ENCODE data around the gene ACTL8. TPM values are rescaled to one million over a fixed set of nuclear protein-coding genes. Genes with fewer than 3 reads are reported as not detected.

ACTL8 gene
- polyA plus RNA-seq, 1 donor (not counting 4 experiments of a cell fraction or from before 2014, with no cell fraction given), result not detected

DNA sequence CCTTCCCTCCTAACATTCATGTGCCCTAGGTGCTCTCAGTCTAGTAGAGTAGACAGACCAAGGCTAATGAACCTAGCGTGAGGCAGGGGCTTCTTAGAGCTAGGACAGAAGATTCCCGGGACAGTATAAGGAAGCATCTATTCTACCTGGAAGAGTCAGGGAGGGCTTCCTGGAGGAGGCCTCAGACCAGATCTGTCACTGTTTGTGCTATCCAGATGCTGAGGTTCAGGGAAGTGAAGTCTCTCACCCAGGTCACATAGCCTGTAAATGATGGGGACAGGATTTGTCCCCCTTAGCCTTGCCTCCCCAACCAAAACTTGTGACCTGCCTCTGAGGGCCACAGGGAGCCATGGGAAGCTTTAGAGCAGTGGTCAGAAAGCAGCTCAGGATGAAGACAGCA is 20.7 kb downstream of the ACTL8 start:
- no peaks in the 10 kb centered on the region for H3K79me2 ChIP-seq (ENCODE audit: control insufficient read depth, insufficient read depth, low read length)
- H3K9me1 ChIP-seq (ENCODE audit: control insufficient read depth, extremely low read depth, insufficient read depth, low read length), result no peaks in the 10 kb centered on the region
- H3K36me3 ChIP-seq (ENCODE audit: control insufficient read depth in 2 of 2, extremely low read depth in 1 of 2, insufficient read depth in 2 of 2, low read length in 2 of 2), result no peaks in the 10 kb centered on the region
- H3K4me1 ChIP-seq (ENCODE audit: control insufficient read depth, extremely low read depth, insufficient read depth, low read length), result no peaks in the 10 kb centered on the region
- no peak overlapping the region for H3K4me2 ChIP-seq (ENCODE audit: control insufficient read depth, extremely low read depth, insufficient read depth, low read depth, low read length)
- H3K4me3 ChIP-seq (ENCODE audit: control insufficient read depth in 2 of 3, extremely low read depth in 1 of 3, insufficient read depth in 2 of 3, low read depth in 1 of 3, low read length in 3 of 3), result no peak overlapping the region
- FAIRE-seq (no peak), DNase-seq (ENCODE audit: low read depth, low spot score) (no peak)
- TF ChIP-seq EZH2 (IDR thresholded peaks at IDR 0.05; ENCODE audit: low read length), result no peak
- TF ChIP-seq, protein P1, sequence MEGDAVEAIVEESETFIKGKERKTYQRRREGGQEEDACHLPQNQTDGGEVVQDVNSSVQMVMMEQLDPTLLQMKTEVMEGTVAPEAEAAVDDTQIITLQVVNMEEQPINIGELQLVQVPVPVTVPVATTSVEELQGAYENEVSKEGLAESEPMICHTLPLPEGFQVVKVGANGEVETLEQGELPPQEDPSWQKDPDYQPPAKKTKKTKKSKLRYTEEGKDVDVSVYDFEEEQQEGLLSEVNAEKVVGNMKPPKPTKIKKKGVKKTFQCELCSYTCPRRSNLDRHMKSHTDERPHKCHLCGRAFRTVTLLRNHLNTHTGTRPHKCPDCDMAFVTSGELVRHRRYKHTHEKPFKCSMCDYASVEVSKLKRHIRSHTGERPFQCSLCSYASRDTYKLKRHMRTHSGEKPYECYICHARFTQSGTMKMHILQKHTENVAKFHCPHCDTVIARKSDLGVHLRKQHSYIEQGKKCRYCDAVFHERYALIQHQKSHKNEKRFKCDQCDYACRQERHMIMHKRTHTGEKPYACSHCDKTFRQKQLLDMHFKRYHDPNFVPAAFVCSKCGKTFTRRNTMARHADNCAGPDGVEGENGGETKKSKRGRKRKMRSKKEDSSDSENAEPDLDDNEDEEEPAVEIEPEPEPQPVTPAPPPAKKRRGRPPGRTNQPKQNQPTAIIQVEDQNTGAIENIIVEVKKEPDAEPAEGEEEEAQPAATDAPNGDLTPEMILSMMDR (optimal IDR thresholded peaks at IDR 0.05 in 1 of 3, IDR thresholded peaks at IDR 0.05 in 1 of 3, conservative IDR thresholded peaks at IDR 0.05 in 1 of 3; ENCODE audit: extremely low read depth in 1 of 3, insufficient read depth in 2 of 3, low read length in 3 of 3), result no peak
- H3K9me3 ChIP-seq (ENCODE audit: control insufficient read depth, low read depth, low read length), result no peaks in the 10 kb centered on the region
- H4K20me1 ChIP-seq (ENCODE audit: control insufficient read depth, extremely low read depth, insufficient read depth, low read length), result no peaks in the 10 kb centered on the region
- H3K9ac ChIP-seq (ENCODE audit: control insufficient read depth, extremely low read depth, insufficient read depth, low read length), result no peak overlapping the region
- no peaks in the 10 kb centered on the region for H3K27me3 ChIP-seq (ENCODE audit: control insufficient read depth, extremely low read depth, insufficient read depth, low read length)
- dilution Hi-C loops (cut with MboI; ENCODE audit: extremely low pct_ligation_motif_present, low sequenced_read_pairs), result no loop called here
- H2AFZ ChIP-seq (ENCODE audit: control insufficient read depth, low read length), result no peak overlapping the region
- H3K27ac ChIP-seq (ENCODE audit: control insufficient read depth, insufficient read depth, low read length), result no peak overlapping the region

DNA sequence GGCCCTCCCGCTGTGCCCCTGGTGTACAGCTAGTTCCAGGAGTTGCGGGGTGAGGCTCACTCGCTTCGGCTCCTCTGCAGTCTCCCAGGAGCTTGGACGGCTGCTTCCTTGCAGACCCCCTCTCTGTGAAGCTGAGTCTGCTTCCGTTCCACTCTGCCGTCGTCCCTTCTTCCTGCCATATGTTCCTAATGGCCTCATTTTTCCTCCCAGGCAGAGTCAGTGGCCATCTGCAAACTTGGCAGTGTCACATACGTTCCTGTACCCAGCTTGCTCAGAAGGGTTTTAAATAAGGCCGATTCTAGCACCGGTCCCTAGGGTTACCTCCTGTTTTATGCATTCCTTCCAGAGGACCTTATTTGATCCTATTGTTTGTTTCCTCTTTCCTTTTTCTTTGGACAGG is 21.3 kb downstream of the ACTL8 start:
- Histone ChIP-seq H3K9me3 (ENCODE audit: control insufficient read depth, low read depth, low read length) (no peaks in the 10 kb centered on the region), H3K9me1 (ENCODE audit: control insufficient read depth, extremely low read depth, insufficient read depth, low read length) (no peaks in the 10 kb centered on the region), H3K4me2 (ENCODE audit: control insufficient read depth, extremely low read depth, insufficient read depth, low read depth, low read length) (no peak overlapping the region), H2AFZ (ENCODE audit: control insufficient read depth, low read length) (no peak overlapping the region), H3K4me3 (ENCODE audit: control insufficient read depth in 2 of 3, extremely low read depth in 1 of 3, insufficient read depth in 2 of 3, low read depth in 1 of 3, low read length in 3 of 3) (no peak overlapping the region), H3K9ac (ENCODE audit: control insufficient read depth, extremely low read depth, insufficient read depth, low read length) (no peak overlapping the region), H4K20me1 (ENCODE audit: control insufficient read depth, extremely low read depth, insufficient read depth, low read length) (no peaks in the 10 kb centered on the region), H3K79me2 (ENCODE audit: control insufficient read depth, insufficient read depth, low read length) (no peaks in the 10 kb centered on the region), H3K36me3 (ENCODE audit: control insufficient read depth in 2 of 2, extremely low read depth in 1 of 2, insufficient read depth in 2 of 2, low read length in 2 of 2) (no peaks in the 10 kb centered on the region), H3K27ac (ENCODE audit: control insufficient read depth, insufficient read depth, low read length) (no peak overlapping the region), H3K4me1 (ENCODE audit: control insufficient read depth, extremely low read depth, insufficient read depth, low read length) (no peaks in the 10 kb centered on the region), H3K27me3 (ENCODE audit: control insufficient read depth, extremely low read depth, insufficient read depth, low read length) (no peaks in the 10 kb centered on the region)
- TF ChIP-seq EZH2 (IDR thresholded peaks at IDR 0.05; ENCODE audit: low read length), result no peak
- TF ChIP-seq, protein P1 (optimal IDR thresholded peaks at IDR 0.05 in 1 of 3, IDR thresholded peaks at IDR 0.05 in 1 of 3, conservative IDR thresholded peaks at IDR 0.05 in 1 of 3; ENCODE audit: extremely low read depth in 1 of 3, insufficient read depth in 2 of 3, low read length in 3 of 3), result no peak
- DNase-seq (ENCODE audit: low read depth, low spot score) (no peak), FAIRE-seq (no peak)
- dilution Hi-C loops (cut with MboI; ENCODE audit: extremely low pct_ligation_motif_present, low sequenced_read_pairs), result no loop called here

All from keratinocyte (primary cell).